SK-N-SH (cell line): ENCODE results near the gene NDC80. TPM values are rescaled to one million over a fixed set of nuclear protein-coding genes. Genes with fewer than 3 reads are reported as not detected.

Experiments used
- CTCF ChIA-PET: fragments of 300-600, 350-600 bp; formaldehyde crosslinking; extraction: SDS; loops from one replicate; lab custom pipeline; 2021; lab: Yijun Ruan, JAX
- POLR2A ChIA-PET: fragments of 350-600 bp; sonication (Branson Sonifier 250); formaldehyde crosslinking; extraction: SDS; loops from one replicate; lab custom pipeline; 2020; ENCODE audit warnings: antibody characterized with exemption, inconsistent platforms; lab: Yijun Ruan, JAX
- DNase-seq: peaks from one replicate; pipeline ENCODE4 v3.0.0; 2012
- H2AFZ ChIP-seq: fragments of 200-600 bp; sonication (generic); 2 replicates; pipeline ENCODE4 v1.8.1; 2016; ENCODE audit warnings: antibody characterized with exemption, mild to moderate bottlenecking, low read depth
- H3F3A ChIP-seq: fragments of 200-600 bp; sonication (generic); replicated peaks from 2 replicates; pipeline ENCODE3; 2016; ENCODE audit warnings: antibody characterized with exemption, mild to moderate bottlenecking; ENCODE audit not compliant: insufficient read depth
- H3K27ac ChIP-seq, 2 experiments: fragments of 200-500 bp in 1 of 2; fragments of 200-600 bp in 1 of 2; sonication (Bioruptor generic) in 1 of 2; sonication (generic), shearing (Covaris generic) in 1 of 2; 2 replicates each; pipeline versions ENCODE4 v1.5.1 to v1.6.1; 2014 to 2016; ENCODE audit warnings: low read depth in 2 of 2, inconsistent platforms in 1 of 2, low read length in 1 of 2, mild to moderate bottlenecking in 1 of 2, mixed read lengths in 1 of 2
- H3K27me3 ChIP-seq: fragments of 200-600 bp; sonication (generic), shearing (Covaris generic); 2 replicates; pipeline ENCODE4 v1.6.1; 2016; ENCODE audit warnings: mixed run types; ENCODE audit not compliant: insufficient read depth
- H3K36me3 ChIP-seq, 2 experiments: fragments of 200-500 bp in 1 of 2; fragments of 200-600 bp in 1 of 2; sonication (Bioruptor generic) in 1 of 2; sonication (generic) in 1 of 2; replicated peaks in 1 of 2; 2 replicates each; pipeline versions ENCODE3 to v1.5.1; 2014 to 2016; ENCODE audit warnings: low read length in 1 of 2, mild to moderate bottlenecking in 1 of 2; ENCODE audit not compliant: insufficient read depth in 2 of 2, control insufficient read depth in 1 of 2
- H3K4me1 ChIP-seq, 2 experiments: fragments of 200-500 bp in 1 of 2; fragments of 200-600 bp in 1 of 2; sonication (Bioruptor generic) in 1 of 2; sonication (generic), shearing (Covaris generic) in 1 of 2; 2 replicates each; pipeline versions ENCODE4 v1.5.1 to v1.6.1; 2014 to 2016; ENCODE audit warnings: low read depth in 1 of 2, low read length in 1 of 2, mixed run types in 1 of 2; ENCODE audit not compliant: insufficient read depth in 2 of 2, control insufficient read depth in 1 of 2
- H3K4me2 ChIP-seq: fragments of 200-600 bp; sonication (generic), shearing (Covaris generic); 2 replicates; pipeline ENCODE4 v1.6.1; 2017; ENCODE audit warnings: mixed run types
- H3K4me3 ChIP-seq, 2 experiments: fragments of 200-500 bp in 1 of 2; fragments of 200-600 bp in 1 of 2; sonication (Bioruptor generic) in 1 of 2; sonication (generic), shearing (Covaris generic) in 1 of 2; 2 replicates each; pipeline versions ENCODE4 v1.5.1 to v1.8.1; 2014 to 2016; ENCODE audit warnings: low read depth in 2 of 2, inconsistent platforms in 1 of 2, low read length in 1 of 2, mild to moderate bottlenecking in 1 of 2, mixed read lengths in 1 of 2, moderate library complexity in 1 of 2
- H3K79me2 ChIP-seq: fragments of 200-600 bp; sonication (generic); 2 replicates; pipeline ENCODE4 v1.8.1; 2017; ENCODE audit warnings: mild to moderate bottlenecking; ENCODE audit not compliant: insufficient read depth
- H3K9ac ChIP-seq: fragments of 200-600 bp; sonication (generic); 2 replicates; pipeline ENCODE4 v1.6.1; 2017; ENCODE audit warnings: mixed run types
- H3K9me2 ChIP-seq: fragments of 200-600 bp; sonication (generic); 2 replicates; pipeline ENCODE4 v1.6.1; 2017; ENCODE audit warnings: mixed run types
- H3K9me3 ChIP-seq: fragments of 200-600 bp; sonication (generic); 2 replicates; pipeline ENCODE4 v1.6.1; 2017; ENCODE audit warnings: mixed run types, mild to moderate bottlenecking, moderate library complexity
- H4K20me1 ChIP-seq: fragments of 200-600 bp; sonication (generic); 2 replicates; pipeline ENCODE4 v1.6.1; 2017; ENCODE audit warnings: mild to moderate bottlenecking, mixed run types; ENCODE audit not compliant: insufficient read depth
- CTCF ChIP-seq: fragments of 200-600 bp; sonication (generic); IDR thresholded peaks from 2 replicates; pipeline ENCODE4 v1.6.1; 2017; ENCODE audit warnings: antibody characterized with exemption, mild to moderate bottlenecking, moderate library complexity
- EZH2phosphoT487 ChIP-seq: fragments of 200-600 bp; sonication (generic); IDR thresholded peaks from 2 replicates; pipeline ENCODE4 v1.6.1; 2017; ENCODE audit warnings: low read depth, mixed run types, mild to moderate bottlenecking, antibody characterized with exemption, moderate library complexity, borderline replicate concordance
- FOXM1 ChIP-seq: IDR thresholded peaks from 2 replicates; pipeline ENCODE4 v1.4.0; 2012; ENCODE audit warnings: low read depth, mild to moderate bottlenecking
- GABPA ChIP-seq: IDR thresholded peaks from 2 replicates; pipeline ENCODE4 v1.4.0; 2012; ENCODE audit warnings: low read depth, mild to moderate bottlenecking
- JUND ChIP-seq: IDR thresholded peaks from 2 replicates; pipeline ENCODE4 v1.4.0; 2012
- PBX3 ChIP-seq: IDR thresholded peaks from 2 replicates; pipeline ENCODE4; 2012
- RAD21 ChIP-seq: IDR thresholded peaks from 2 replicates; pipeline ENCODE4 v1.6.1; 2012; ENCODE audit warnings: mild to moderate bottlenecking, low read length
- RFX5 ChIP-seq: IDR thresholded peaks from 2 replicates; pipeline ENCODE4 v1.6.1; 2012; ENCODE audit warnings: mild to moderate bottlenecking, improper control_type of control experiment, low read length
- SIN3A ChIP-seq: IDR thresholded peaks from 2 replicates; pipeline ENCODE4 v1.6.1; 2012; ENCODE audit warnings: low read depth, mild to moderate bottlenecking, low read length, moderate library complexity, borderline replicate concordance
- SMC3 ChIP-seq: IDR thresholded peaks from 2 replicates; pipeline ENCODE4 v1.6.1; 2012; ENCODE audit warnings: low read depth, low read length, improper control_type of control experiment
- TCF12 ChIP-seq: IDR thresholded peaks from 2 replicates; pipeline ENCODE4 v1.4.0; 2012
- USF1 ChIP-seq: IDR thresholded peaks from 2 replicates; pipeline ENCODE4 v1.4.0; 2012; ENCODE audit warnings: low read depth, borderline replicate concordance
- WGBS: methylation state at CpG from one replicate; pipeline ENCODE4 v1.1.6; 2017; ENCODE audit warnings: low lambda C conversion rate; 5-methylcytosine and 5-hydroxymethylcytosine counted together
- polyA plus RNA-seq, 3 experiments: library from polyadenylated mRNA; depleted of rRNA; stranded (reverse); fragments of >200 nt; gene quantifications; 2 replicates each; pipeline ENCODE4 v1.2.3, GENCODE V29; 2012

The NDC80 gene
- polyA plus RNA-seq, 1 of the 3 experiments (the other 2 are of a cell fraction): 11.3 TPM

- Histone ChIP-seq H2AFZ (no peak overlapping the region; the same call in 1 of the 2 replicates), H3K27me3 (no peaks in the 10 kb centered on the region), H3K9me2 (no peaks in the 10 kb centered on the region), H3K9ac (no peak overlapping the region), H3K36me3 (peaks cover 3 to 14% of the 10 kb centered on the region in 2 experiments), H3K27ac (no peak overlapping the region), H3K9me3 (no peaks in the 10 kb centered on the region), H3K79me2 (no peaks in the 10 kb centered on the region), H3K4me2 (no peak overlapping the region), H4K20me1 (no peaks in the 10 kb centered on the region), H3K4me3 (no peak overlapping the region), H3K4me1 (no peaks in the 10 kb centered on the region), H3F3A (no peaks in the 10 kb centered on the region)
- peak; percentile 46 for DNase-seq
- TF ChIP-seq RAD21 (peak; percentile 74), CTCF (peak; percentile 79), SIN3A (no peak), SMC3 (peak; percentile 42)
- 48% methylated on average over 4 of the region's 4 CpGs for WGBS
- POLR2A ChIA-PET: interaction anchor here (0.7 kb wide), 1 partner anchor 107 kb away, joined by 3 read pairs; no protein-coding TSS in a partner anchor
- CTCF ChIA-PET: interaction anchor here (0.6 to 3.2 kb wide), 31 partner anchors 10 to 973 kb away, joined by 3 to 24 read pairs (median 4); no protein-coding TSS in a partner anchor
Observed at GRCh38 chr18:2547477-2548087, 23.8 kb upstream of the NDC80 start.

GRCh38 chr18:2549462-2549861 lies 21.9 kb upstream of the NDC80 start:
- CTCF ChIA-PET: interaction anchor here (0.7 to 3.2 kb wide), 4 partner anchors 8 to 444 kb away, joined by 3 to 24 read pairs (median 12); no protein-coding TSS in a partner anchor
- TF ChIP-seq FOXM1 (no peak), GABPA (no peak), JUND (no peak), RFX5 (no peak), TCF12 (no peak), EZH2phosphoT487 (no peak), RAD21 (no peak), CTCF (no peak), PBX3 (no peak), USF1 (no peak)
- Histone ChIP-seq H3K9me3 (no peaks in the 10 kb centered on the region), H3K4me2 (no peak overlapping the region), H3K36me3 (peaks cover 6 to 11% of the 10 kb centered on the region in 2 experiments), H4K20me1 (no peaks in the 10 kb centered on the region), H3K27ac (no peak overlapping the region), H3F3A (no peaks in the 10 kb centered on the region), H3K9me2 (no peaks in the 10 kb centered on the region), H2AFZ (no peak overlapping the region), H3K4me1 (no peaks in the 10 kb centered on the region), H3K4me3 (no peak overlapping the region), H3K79me2 (no peaks in the 10 kb centered on the region), H3K27me3 (no peaks in the 10 kb centered on the region), H3K9ac (no peak overlapping the region)
- WGBS: 85% methylated on average over 2 of the region's 2 CpGs
- no peak for DNase-seq
- POLR2A ChIA-PET: no interaction called here
